GM18951 (cell line): ENCODE data around the gene TULP4.

ENCODE experiments used
- POLR2A ChIP-seq: IDR thresholded peaks from 4 replicates; pipeline ENCODE4 v1.6.1; 2011; ENCODE audit warnings: mild to moderate bottlenecking; ENCODE audit not compliant: insufficient read length, insufficient read depth; ENCODE audit errors: extremely low read depth
- in situ Hi-C: fragments of 300-500 bp; cut with MboI; formaldehyde crosslinking; loops from one replicate; pipeline ENCODE4 v1.12.0; 2022; ENCODE audit warnings: low sequenced_read_pairs, mixed read lengths, inconsistent platforms; ENCODE audit not compliant: unreplicated experiment

TULP4 gene

DNA sequence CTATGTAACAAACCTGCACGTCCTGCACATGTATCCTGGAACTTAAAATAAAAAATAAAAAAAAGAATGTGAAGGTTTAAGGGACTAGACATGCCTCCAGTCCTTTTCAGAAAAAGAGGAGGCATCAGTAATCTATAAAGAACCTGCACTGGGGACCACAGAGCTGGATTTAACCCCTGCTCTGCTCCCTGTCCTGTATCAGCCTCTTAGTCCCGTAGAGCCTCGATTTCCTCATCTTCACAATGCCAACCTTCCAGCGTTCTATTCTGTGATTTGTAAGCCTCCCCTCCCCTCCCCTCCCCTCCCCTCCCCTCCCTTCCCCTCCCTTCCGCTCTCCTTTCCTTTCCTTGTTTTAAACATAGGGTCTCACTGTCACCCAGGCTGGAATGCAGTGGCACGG lies 216.6 kb downstream of the TULP4 start:
- in situ Hi-C loops: no loop called here
- no peak for TF ChIP-seq POLR2A

DNA sequence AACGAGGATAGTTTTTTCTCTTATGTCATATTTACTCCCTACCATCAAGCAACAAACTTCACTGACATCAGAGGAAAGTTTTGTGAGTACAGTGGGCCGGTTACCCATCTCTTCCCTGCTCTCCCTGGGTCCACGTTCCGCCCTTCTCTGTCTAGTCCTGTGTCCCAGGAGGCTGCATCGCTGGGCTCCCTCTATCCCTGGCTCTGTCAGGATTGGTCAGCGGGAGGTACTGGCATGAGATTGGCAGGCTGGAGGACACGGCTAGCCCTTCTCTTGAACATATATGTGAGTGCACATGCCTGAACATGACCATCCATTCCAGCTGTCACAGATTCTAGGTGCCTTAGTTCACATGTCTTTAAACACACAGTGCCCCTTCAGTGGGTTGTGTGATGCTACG lies 217.4 kb downstream of the TULP4 start:
- in situ Hi-C loops: no loop called here
- TF ChIP-seq POLR2A: no peak

DNA sequence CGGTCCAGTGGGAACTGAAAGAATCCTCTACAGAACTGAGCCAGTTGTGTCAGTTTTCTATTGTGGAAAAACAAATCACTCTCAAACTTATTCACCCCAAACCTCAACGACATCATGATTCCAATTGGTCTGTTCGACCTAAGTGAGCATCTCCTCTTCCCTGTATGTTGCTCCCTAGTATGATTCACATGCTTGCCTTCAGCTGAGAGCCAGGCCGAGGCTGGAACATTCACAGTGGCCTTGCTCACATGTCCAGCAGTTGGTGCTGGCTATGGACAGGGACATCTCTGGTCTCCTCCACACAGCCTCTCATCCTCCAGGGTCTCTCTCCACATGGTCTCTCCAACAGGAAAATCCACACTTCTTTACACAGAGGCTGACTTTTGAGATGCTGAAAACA lies 219.3 kb downstream of the TULP4 start:
- in situ Hi-C loops: no loop called here
- no peak for TF ChIP-seq POLR2A

DNA sequence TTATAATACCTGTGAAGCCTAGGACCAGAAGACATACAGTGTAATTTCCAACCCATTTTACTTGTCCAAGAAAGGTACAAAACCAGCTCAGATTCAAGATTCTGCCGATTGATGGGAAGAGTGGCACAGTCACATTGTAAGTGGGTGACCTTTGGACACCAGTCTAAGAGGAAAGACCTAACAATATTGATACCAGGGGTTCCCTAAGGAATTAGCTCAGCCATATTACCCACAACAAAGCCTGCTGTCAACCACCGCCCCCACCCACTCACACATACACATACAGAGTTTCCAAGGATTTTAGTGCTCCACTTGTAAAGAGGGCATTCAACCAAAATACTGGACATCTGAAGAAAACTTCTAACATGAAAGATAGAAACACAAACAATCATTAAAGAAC lies 219.7 kb downstream of the TULP4 start:
- in situ Hi-C loops: no loop called here
- no peak for TF ChIP-seq POLR2A

DNA sequence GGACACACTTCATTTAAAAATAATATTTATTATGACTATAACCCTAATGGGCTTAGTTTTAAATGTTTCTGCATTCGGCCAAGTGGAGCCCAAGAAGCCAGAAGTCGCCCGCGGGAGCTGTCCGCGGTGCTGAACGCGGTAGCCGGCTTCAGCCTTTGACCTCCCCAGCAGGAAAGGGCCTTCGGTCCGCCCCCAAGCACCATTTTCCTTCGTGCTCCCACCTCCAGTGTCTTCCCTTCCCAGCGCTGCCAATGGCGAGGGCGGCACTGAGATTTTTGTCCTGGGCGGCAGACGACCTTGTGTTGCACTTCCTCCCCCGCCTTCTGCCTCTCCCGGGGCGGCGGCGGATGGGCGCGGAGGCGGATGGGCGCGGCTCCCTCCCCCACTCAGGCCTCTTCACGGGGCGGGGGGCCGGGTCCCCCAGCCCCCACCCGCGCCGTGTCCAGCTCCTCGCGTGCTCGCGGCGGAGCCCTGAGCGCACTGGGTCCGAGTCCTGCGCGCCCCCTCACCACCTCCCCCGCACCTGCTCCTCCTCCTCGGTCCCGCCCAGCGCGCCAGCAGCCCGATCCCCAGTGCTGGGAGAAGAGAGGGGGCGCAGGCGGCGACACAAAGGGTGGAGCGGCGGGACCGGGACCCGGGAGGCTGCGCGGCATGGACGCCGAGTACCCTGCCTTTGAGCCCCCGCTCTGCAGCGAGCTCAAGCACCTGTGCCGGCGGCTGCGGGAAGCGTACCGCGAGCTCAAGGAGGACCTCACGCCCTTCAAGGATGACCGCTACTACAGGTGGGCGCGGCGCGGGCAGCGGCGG lies 224.0 kb downstream of the TULP4 start:
- TF ChIP-seq POLR2A: no peak
- in situ Hi-C loops: no loop called here

DNA sequence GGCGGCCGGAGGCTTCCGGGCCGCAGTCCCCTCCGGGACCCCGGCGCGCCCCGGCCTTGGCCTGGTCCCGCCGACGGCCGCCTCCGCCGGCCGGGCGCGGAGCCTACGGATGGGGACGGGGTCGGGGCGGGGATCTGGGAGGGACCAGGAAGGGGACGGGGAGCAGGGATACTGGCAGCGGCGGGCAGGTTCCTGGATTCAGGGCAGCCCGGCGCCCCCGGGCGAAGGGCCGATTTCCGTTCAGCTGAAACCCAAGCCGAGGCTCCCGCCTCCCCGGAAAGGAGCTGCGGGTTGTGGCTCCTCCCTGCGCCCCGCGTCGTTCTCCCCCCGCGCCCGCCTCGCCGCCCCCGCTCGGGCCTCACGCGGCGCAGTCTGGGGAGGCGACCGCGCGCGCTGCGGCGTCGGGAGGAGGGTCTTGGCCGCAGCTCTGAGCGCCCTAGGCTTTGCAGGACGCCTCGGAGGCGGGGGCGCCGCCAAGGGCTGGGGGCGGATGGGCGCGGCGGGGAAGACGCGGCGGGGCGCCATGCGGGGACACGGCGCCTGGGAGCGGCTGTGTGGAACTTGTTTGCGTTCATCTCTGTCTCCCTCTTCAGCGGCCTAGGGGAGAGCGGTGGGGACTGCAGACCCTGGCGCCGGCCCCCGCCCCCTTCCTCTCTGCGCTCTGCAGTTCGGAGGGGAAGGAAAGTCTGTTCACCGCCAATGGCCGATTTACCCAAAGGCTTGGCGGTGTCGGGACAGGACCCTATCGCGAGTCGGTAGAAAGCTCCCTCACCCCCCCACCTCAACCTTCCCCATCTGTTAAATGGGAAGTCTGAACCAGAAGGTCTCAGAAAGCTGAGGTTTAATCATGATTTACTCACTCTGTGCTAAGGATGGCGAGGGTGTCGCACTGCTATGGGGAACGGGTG lies 224.9 kb downstream of the TULP4 start:
- no peak for TF ChIP-seq POLR2A
- in situ Hi-C loops: no loop called here

DNA sequence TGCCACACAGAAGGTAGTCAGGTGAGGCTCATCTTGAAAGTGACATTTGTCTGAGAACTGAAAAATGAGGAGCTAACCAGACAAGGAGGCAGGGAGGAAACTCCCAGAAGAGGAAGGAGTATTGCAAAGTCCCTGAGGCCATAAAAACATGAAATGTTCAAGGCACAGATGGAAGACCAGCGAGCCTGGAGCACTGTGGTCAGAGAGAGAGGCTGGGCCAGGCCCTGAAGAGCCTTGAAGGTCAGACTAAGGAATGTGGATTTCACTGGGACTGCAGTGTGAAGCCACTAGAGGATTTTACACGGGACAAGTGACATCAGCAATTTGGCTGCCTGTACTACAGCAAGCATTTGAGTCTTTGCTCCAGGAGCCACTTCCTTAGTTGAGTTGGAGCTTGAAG lies 226.5 kb downstream of the TULP4 start:
- in situ Hi-C loops: no loop called here
- TF ChIP-seq POLR2A: no peak

DNA sequence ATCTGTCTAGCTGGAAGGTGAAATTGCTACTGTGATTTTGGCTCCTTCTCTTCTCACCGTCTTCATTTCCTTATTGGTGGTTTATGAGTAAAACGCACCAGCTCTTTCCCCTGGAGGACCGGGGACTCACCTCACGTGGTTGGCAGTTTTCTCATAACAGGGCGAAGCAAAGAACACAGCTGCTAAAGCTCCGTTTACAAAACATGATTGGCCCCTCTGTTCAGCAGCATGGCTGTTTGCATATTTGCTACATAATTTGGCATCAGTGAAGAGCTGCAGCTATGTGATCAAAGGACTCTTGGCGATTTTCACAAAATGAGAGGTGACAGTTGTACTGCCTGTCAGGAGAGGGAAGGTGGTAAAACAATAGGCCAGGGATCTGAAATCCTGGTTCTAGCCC lies 227.1 kb downstream of the TULP4 start:
- in situ Hi-C loops: no loop called here
- TF ChIP-seq POLR2A: no peak

DNA sequence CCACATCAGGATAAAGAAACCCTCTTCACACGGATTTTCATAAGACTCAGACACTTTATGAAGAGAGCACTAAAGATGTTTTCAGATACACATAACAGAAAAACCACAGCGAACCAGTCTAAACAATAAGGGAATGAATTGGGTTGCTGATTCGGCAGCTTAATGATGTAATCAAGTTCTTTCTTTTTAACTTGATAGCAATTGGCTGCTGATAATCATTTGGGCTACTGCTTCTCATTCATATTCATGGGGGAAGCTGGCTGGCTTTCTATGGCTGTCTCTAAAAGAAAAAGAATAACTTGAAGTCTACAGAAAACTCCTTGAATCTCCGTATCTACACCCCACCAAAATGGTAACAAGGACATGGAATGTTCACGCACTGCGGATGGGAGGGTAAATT lies 227.6 kb downstream of the TULP4 start:
- in situ Hi-C loops: no loop called here
- TF ChIP-seq POLR2A: no peak

DNA sequence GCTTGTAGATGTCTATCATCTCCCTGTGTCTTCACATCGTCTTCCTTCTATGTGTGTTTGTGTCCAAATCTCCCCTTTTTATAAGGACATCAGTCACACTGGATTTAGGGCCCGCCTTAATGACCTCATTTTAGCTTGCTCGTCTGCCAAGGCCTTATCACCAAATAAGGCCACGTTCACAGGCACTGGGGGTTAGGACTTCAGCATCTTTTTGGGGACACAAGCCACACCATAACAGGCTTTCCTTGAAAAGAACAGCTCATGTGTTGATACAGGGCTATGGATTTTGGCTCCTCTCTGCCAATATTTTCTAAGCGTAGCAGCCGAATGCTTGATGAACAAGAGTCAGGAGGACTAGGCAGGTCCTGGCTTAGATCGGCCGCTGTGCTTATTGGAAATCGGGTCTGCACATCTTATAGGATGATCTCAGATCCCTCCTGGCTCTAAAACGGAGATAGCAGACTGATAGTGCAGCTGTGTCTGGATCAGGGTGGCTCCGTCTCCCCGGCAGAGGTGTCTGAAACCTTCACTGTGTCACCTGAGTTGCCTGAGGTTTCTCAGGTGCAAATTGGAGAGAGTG lies 231.4 kb downstream of the TULP4 start:
- no peak for TF ChIP-seq POLR2A
- in situ Hi-C loops: no loop called here

DNA sequence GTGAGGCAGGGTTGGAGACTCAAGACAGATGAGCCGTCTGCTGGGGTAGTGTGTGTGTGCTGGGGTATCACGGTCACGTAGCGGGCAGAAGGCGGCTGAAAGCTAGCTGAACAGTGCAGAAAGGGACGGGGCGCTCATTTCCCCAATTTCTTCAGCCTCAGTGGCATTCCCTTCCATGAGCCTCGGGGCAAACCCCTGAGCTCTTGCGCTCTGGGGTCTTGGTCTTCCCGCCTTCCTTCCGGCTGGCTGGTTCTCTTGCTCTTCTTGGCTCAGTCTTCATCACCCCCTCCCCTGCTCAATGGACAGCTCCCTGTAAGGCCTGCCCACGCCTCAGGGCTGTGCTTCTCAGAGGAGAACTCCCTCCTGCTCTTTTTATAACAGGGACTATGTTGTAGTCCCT lies 232.2 kb downstream of the TULP4 start:
- in situ Hi-C loops: no loop called here
- no peak for TF ChIP-seq POLR2A

DNA sequence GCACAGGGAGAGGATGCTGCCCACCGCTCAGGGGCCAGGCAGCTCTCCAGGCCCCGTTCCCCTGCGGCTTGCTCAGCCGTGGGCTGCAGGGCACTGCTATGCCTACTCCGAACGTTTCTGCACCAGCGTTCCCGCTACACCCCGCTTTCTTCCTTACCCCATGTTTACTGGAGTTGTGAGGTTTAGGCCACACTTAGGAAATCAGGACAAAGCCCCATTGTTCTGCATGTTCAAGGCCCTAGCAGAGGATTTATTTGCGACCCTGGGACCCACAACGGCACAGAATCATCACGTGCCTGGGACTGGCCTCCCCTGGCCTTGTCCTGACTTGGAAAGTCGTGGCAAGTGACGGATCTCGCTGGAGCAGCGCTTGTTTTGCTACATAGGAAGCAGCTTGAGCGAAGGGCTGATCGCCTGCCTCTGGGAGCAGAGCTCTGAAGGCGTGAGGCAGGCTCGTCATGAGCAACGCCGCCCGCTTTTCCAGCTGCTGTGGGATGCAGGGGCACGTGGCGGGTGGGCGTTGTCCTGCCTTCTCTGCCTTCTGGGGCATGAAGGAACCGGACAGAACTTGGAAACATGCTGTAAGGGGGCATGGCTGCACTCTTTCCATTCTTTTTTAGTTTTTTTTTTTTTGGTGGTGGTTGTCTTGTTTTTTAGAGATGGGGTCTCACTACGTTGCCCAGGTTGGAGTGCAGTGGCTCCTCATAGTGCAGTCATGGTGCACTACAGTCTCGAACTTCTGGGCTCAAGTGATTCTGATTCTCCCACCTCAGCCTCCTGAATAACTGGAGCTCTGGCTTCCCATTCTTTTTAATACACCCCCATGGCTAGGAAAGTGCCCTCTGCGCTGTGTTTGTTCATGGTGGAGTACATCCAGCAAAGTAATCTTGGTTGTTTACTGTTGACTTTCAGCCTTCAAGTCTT lies 233.0 kb downstream of the TULP4 start:
- TF ChIP-seq POLR2A: no peak

DNA sequence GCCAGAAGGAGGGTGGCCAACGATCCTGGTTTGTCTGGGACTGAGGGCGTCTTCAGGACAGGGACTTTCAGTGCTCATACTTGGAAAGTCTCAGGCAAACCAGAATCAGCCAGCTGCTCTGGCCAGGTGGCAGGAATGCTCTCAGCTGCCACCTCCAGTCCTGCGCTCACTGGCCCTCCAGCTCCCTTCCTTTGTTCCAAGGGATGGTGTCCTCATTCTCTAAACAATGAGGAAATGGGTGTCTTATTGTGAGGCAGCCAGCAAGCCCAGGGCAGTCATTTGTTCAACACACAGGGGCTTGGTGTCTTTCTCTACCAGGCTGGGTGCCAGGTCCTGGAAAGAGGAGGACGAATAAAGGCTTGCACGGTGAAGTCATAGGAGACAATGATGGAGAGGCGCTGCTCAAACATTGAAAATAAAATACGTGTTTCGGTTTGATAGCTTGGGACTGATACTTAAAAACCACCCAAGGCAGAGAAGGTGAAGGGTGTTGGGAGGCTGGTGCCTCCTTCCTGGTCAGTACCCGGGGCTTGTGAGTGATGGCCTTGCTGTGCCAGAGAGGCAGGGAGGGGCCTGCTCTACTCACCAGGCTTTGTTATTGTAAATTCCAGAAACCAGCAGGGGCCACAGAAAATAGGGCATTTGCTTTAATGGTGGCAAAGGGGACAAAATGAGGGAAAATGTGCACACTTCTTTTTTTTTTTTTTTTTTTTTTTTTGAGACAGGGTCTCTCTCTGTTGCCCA lies 236.3 kb downstream of the TULP4 start:
- in situ Hi-C loops: no loop called here
- TF ChIP-seq POLR2A: no peak

More for the DNA sequence above, 233.0 kb downstream of the TULP4 start:
- in situ Hi-C loops: no loop called here
